Stimulated activated naive CD4-positive, alpha-beta T cell (primary cell): ENCODE measurements around the gene ITGB4.

ENCODE experiments used
- DNase-seq, 6 experiments: peaks; one replicate each; lab custom pipeline; 2025; lab: John Stamatoyannopoulos, UW

Gene ITGB4

GRCh38 chr17:75771334-75772281, 50.3 kb downstream of the ITGB4 start:
- no peak for DNase-seq

GRCh38 chr17:75773121-75773807, 52.0 kb downstream of the ITGB4 start:
- no peak for DNase-seq

- peak in 1 of 6 experiments; percentile 28 for DNase-seq
These were observed 52.7 kb downstream of the ITGB4 start for GRCh38 chr17:75773808-75774470.

GRCh38 chr17:75774471-75774990, 53.3 kb downstream of the ITGB4 start:
- DNase-seq: peak in 1 of 6 experiments; percentile 43

GRCh38 chr17:75774991-75775668, 53.9 kb downstream of the ITGB4 start:
- peak in 2 of 6 experiments; percentile 43 to 45 for DNase-seq

GRCh38 chr17:75776386-75777295, 55.4 kb downstream of the ITGB4 start:
- DNase-seq: peak; percentile 24 to 61 (median 30)

GRCh38 chr17:75777296-75777922, 56.1 kb downstream of the ITGB4 start:
- peak in 2 of 6 experiments; percentile 34 to 55 for DNase-seq

- DNase-seq: peak in 2 of 6 experiments; percentile 22 to 75
These were observed 57.0 kb downstream of the ITGB4 start for GRCh38 chr17:75778066-75778860.

- DNase-seq: peak in 5 of 6 experiments; percentile 56 to 79 (median 72)
These were observed 57.6 kb downstream of the ITGB4 start for GRCh38 chr17:75778861-75779249.

GRCh38 chr17:75779250-75779986, 58.2 kb downstream of the ITGB4 start:
- peak; percentile 82 to 98 (median 96) for DNase-seq

GRCh38 chr17:75779987-75780889, 59.0 kb downstream of the ITGB4 start:
- no peak for DNase-seq

- peak in 3 of 6 experiments; percentile 61 to 81 (median 71) for DNase-seq
These were observed 62.0 kb downstream of the ITGB4 start for GRCh38 chr17:75783069-75783783.

GRCh38 chr17:75783803-75784472, 62.7 kb downstream of the ITGB4 start:
- peak in 2 of 6 experiments; percentile 31 to 65 for DNase-seq

- DNase-seq: peak; percentile 94 to 100 (median 98)
These were observed 63.3 kb downstream of the ITGB4 start, which contains the start of gene UNK for GRCh38 chr17:75784473-75785015. Gene UNK, plus strand, starts transcription at chr17:75784806. Its CDS starts 75 bp downstream, at chr17:75784881.
